ENCODE measurements around the gene CTTNBP2NL.

DNA sequence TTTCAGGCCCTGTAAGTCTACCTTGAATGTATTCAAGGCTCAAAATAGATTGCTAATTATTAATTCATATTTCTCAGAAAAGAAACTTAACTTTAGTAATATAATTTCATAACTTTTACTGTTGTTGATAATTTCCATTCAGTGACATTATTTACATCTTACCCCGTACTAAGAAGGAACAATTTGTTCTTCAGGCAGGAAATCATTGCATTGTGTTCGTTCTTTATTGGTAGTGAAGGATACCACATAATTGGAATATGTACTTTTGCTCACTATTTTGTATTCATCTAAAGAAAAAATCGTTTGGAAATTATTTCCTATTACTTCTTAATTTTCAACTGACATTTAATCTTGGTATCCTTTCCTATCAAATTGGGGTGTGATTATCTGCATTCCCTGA lies 39.4 kb downstream of the CTTNBP2NL start:
- TF ChIP-seq, protein P1, sequence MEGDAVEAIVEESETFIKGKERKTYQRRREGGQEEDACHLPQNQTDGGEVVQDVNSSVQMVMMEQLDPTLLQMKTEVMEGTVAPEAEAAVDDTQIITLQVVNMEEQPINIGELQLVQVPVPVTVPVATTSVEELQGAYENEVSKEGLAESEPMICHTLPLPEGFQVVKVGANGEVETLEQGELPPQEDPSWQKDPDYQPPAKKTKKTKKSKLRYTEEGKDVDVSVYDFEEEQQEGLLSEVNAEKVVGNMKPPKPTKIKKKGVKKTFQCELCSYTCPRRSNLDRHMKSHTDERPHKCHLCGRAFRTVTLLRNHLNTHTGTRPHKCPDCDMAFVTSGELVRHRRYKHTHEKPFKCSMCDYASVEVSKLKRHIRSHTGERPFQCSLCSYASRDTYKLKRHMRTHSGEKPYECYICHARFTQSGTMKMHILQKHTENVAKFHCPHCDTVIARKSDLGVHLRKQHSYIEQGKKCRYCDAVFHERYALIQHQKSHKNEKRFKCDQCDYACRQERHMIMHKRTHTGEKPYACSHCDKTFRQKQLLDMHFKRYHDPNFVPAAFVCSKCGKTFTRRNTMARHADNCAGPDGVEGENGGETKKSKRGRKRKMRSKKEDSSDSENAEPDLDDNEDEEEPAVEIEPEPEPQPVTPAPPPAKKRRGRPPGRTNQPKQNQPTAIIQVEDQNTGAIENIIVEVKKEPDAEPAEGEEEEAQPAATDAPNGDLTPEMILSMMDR (IDR thresholded peaks at IDR 0.05) = no peak
- TF ChIP-seq POLR2A (IDR thresholded peaks at IDR 0.05) = no peak
